ENCODE data around the gene CAPN12.

The CAPN12 gene

DNA sequence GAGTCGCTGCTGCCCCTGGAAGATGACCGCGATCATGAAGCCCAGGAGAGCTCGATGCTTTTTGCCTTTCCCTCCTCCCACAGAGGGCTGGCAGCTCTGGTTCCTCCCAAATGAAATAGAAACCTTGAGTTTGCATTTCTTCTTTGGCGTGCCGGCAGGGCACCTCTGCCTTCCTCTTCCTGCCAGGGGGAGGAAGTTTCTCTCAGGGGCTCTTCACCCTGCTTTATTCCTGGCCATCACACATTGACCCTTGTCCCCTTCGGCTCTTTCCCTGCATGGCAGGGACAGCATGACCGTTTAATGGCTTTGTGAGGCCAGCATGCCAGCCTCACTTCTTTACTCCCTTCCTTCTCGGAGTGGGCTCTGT, 49.0 kb downstream of the CAPN12 start:
- DNase-seq = no peak

- no peak for DNase-seq
These were observed 50.7 kb downstream of the CAPN12 start for GRCh38 chr19:38693380-38694223.

- DNase-seq = no peak
These were observed 51.6 kb downstream of the CAPN12 start for GRCh38 chr19:38692458-38693379.

DNA sequence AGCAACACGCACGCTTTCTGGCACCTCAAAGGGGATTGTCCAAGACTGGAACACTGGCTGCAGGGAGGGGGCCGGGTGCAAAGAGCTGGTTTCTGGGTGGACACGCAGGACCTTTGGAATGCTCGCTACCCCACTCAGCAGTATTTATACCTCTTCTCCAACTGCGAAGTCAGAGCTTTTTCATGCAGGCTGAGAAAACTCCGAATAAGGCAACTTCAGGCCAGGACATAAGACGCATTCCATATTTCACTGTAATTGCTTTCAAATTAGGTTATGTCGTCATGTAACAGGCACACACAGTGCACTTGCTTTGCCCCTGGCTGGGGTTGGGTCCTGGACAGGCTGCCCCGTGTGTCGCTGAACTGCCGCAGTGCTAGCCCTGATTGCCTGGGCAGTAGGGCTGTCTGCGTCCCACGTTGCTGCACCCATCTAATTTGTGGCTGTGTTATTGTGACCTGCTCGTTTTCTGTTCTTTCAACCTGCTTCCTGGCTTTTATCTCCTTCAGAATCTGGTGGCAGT, 52.3 kb downstream of the CAPN12 start:
- no peak for DNase-seq

DNA sequence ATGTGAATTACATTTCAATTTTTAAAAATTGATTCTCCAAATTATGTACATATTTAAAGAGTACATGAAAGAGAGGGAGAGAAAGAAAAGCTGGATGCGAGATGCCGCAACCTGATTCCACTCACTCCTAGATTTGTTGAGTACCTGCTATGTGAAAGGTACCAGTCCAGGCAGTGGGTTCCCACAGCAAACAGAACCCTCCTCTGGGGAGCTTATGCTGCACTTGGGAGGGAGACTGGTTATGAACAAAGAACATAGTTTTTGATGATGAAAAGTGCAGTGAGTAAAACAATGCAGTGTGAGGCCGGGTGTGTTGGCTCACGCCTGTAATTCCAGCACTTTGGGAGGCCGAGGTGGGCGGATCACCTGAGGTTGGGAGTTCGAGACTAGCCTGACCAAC, 53.4 kb downstream of the CAPN12 start:
- DNase-seq = no peak

- no peak for DNase-seq
These were observed 54.1 kb downstream of the CAPN12 start for GRCh38 chr19:38690146-38690545.

- no peak for DNase-seq
These were observed 56.4 kb downstream of the CAPN12 start for GRCh38 chr19:38687837-38688378.

GRCh38 chr19:38686530-38686888, 57.8 kb downstream of the CAPN12 start:
- no peak for DNase-seq

- DNase-seq = peak; percentile 92
These were observed 58.4 kb downstream of the CAPN12 start for GRCh38 chr19:38685666-38686529.

DNA sequence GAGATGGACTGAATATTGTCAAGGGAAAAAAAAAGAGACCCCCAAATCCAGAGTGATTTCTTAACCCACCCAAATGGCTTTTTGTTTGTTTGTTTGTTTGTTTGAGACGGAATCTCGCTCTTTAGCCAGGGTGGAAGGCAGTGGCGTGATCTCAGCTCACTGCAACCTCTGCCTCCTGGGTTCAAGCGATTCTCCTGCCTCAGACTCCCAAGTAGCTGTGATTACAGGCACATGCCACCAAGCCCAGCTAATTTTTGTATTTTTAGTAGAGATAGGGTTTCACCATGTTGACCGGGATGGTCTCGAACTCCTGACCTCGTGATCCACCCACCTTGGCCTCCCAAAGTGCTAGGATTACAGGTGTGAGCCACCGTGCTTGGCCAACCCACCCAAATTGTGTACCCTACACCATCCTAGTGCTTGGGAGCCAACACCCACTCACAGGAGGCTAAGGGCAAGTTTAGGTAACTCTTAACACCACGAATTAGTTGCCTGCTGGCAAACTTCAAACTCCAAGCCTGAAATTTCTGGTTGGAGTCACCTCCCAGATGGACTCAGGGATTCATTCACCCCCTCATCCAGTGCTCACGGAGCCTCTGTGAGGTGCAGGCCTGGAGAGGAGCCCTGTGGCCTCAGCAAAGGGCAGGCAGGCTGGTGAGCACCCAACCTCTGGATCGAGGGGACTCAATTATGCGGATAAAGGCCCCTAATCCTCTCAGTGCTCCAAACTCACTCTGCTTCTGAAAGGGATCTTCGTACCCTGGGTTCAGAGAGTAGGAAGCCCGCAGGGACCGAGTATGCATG, 59.2 kb downstream of the CAPN12 start:
- DNase-seq = no peak

DNA sequence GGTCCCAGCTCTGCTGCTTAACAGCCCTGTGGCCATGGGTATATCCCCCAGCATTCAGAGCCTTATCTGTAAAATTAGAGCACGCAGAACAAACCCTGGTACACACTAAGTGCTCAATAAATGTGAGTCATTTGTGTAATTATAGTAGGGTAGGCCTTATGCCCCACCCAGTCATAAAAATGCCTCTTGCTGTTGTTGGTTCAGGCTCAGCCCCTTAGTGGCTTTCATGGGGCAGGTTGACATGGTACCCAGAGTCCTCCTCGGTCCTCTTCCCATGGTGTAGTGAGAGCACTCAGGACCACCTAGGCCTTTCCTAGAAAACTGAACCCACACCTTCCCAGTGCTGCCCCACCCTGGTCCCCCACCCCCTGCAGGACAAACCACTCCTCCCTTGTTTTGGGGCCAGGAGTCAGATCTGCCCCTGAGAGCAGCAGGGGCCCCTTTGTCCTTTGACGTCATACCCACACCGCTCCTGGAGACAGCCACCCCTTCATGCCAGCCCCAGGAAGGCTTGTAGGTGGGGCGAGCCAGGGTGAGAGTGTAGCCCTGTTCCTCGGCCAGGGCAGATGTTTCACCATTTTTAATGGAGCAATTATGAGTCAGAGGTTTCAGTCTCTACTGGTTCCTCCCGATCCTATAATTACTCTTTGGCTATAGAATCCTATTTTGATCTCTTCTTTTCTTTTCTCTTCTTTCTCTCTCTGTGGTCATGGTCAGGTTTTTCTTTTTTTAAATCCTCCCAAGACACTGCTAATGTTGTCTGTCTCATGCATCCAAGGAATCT, 60.0 kb downstream of the CAPN12 start:
- peak; percentile 33 for DNase-seq

GRCh38 chr19:38683393-38684077, 60.7 kb downstream of the CAPN12 start:
- peak; percentile 74 for DNase-seq

- DNase-seq = no peak
These were observed 61.3 kb downstream of the CAPN12 start for GRCh38 chr19:38682872-38683392.

DNA sequence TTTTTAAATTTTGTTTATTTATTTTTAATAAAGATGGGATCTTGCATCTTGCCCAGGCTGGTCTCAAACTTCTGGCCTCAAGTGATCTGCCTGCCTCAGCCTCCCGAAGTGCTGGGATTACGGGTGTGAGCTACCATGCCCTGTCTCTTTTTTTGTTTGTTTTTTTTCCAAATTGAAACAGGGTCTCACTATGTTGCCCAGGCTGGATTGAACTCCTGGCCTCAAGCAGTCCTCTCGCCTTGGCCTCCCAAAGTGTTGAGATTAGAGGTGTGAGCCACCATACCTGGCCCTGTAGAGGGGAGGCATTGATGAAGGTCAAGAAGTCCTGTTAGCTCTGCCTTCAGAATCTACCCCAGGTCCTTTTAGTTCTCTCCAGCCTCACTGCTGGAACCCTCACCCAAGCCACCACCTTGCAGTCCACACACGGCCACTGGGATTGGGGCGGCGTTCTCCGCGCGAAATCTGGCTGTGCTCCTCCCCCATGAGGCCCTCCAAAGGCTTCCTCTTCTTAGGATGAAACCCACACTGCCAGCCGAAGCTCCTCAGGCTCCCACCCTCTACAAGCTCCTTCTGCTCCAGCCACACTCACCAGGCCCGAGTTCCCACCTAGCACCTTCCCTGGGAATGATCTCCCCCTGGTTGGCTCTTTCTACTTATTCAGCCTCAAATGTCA, 61.9 kb downstream of the CAPN12 start:
- no peak for DNase-seq

Data from NCI-H2171 treated with DMSO at 0.1 percent for 48 hours (cell line).